Prostate gland (tissue), 2 donors: Measurements from ENCODE around the gene NCOA1.

Experiments
- POLR2A ChIP-seq: fragments of 450-650 bp; IDR thresholded peaks from one replicate; pipeline ENCODE4 v1.6.1; 2016; ENCODE audit warnings: antibody characterized with exemption, mild to moderate bottlenecking
- TF ChIP-seq, protein P1 (sequence below), 4 experiments: fragments of 200-600 bp in 2 of 4; fragments of 450-650 bp in 2 of 4; sonication (generic) in 2 of 4; IDR thresholded peaks; 1 replicate in 3 of 4; 2 replicates in 1 of 4; pipeline ENCODE4 v1.5.1; 2016 to 2019; ENCODE audit warnings: antibody characterized with exemption in 4 of 4, mild to moderate bottlenecking in 2 of 4, moderate library complexity in 2 of 4

DNA sequence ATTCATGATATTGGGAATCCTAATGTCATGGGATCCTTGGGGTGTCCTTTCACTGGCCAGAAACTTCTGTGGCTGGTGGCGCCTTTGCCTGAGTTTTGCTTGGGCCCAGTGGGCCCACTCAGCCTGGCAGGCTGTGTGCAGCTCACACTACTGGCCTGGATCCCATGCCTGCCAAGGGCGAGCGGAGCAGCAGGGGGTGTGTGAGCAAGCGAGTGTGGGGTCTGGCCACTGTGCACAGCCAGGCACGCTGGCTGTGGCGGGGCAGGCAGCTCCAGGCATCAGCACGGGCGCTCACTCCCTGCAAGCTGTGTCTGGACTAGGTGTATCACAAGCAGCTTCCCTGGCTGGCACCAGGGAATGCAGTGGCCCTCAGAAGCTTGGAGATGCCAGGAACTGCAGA lies 74.5 kb downstream of the NCOA1 start:
- TF ChIP-seq, protein P1, sequence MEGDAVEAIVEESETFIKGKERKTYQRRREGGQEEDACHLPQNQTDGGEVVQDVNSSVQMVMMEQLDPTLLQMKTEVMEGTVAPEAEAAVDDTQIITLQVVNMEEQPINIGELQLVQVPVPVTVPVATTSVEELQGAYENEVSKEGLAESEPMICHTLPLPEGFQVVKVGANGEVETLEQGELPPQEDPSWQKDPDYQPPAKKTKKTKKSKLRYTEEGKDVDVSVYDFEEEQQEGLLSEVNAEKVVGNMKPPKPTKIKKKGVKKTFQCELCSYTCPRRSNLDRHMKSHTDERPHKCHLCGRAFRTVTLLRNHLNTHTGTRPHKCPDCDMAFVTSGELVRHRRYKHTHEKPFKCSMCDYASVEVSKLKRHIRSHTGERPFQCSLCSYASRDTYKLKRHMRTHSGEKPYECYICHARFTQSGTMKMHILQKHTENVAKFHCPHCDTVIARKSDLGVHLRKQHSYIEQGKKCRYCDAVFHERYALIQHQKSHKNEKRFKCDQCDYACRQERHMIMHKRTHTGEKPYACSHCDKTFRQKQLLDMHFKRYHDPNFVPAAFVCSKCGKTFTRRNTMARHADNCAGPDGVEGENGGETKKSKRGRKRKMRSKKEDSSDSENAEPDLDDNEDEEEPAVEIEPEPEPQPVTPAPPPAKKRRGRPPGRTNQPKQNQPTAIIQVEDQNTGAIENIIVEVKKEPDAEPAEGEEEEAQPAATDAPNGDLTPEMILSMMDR (IDR thresholded peaks at IDR 0.05), result no peak
- no peak for TF ChIP-seq POLR2A
